Loucy (cell line): ENCODE measurements around the gene ANKRD55.

Experiments
- CTCF ChIP-seq: fragments of 200-600 bp; sonication (generic); conservative IDR thresholded peaks from 2 replicates; pipeline ENCODE4 v1.5.1; 2014; ENCODE audit warnings: mild to moderate bottlenecking, antibody characterized with exemption, low read length
- EZH2phosphoT487 ChIP-seq: fragments of 200-600 bp; IDR thresholded peaks from 2 replicates; pipeline ENCODE4 v1.6.1; 2018; ENCODE audit warnings: antibody characterized with exemption, mild to moderate bottlenecking, moderate library complexity, borderline replicate concordance

GRCh38 chr5:56183506-56183905 is 49.6 kb downstream of the ANKRD55 start:
- no peak for TF ChIP-seq CTCF
- no peak for TF ChIP-seq EZH2phosphoT487
